Neural cell (in vitro differentiated cells): ENCODE measurements around the gene KLHL42. TPM values are rescaled to one million over a fixed set of nuclear protein-coding genes. Genes with fewer than 3 reads are reported as not detected.

ENCODE experiments used
- H2AFZ ChIP-seq: fragments of 200-600, 300-800 bp; sonication (generic), shearing (Covaris generic); 2 replicates; pipeline ENCODE4 v1.6.0; 2014; ENCODE audit warnings: low read depth, mild to moderate bottlenecking, antibody characterized with exemption, low read length, moderate library complexity
- H3F3A ChIP-seq: fragments of 200-600 bp; shearing (Covaris generic); 2 replicates; pipeline ENCODE4 v1.6.1; 2016; ENCODE audit warnings: mild to moderate bottlenecking, moderate library complexity, mixed read lengths, antibody characterized with exemption, low read length; ENCODE audit not compliant: insufficient read depth, poor library complexity, severe bottlenecking
- H3K27ac ChIP-seq: fragments of 200-600, 300-800 bp; sonication (generic), shearing (Covaris generic); 2 replicates; pipeline ENCODE4 v1.5.1; 2014; ENCODE audit warnings: mild to moderate bottlenecking, low read length, moderate library complexity
- H3K27me3 ChIP-seq: fragments of 300-800, 200-600 bp; sonication (generic), shearing (Covaris generic); 2 replicates; pipeline ENCODE4 v1.6.0; 2014; ENCODE audit warnings: mild to moderate bottlenecking, low read depth, low read length, moderate library complexity; ENCODE audit not compliant: insufficient read depth
- H3K36me3 ChIP-seq: fragments of 300-800, 200-600 bp; sonication (generic), shearing (Covaris generic); 2 replicates; pipeline ENCODE4 v1.5.1; 2014; ENCODE audit warnings: mild to moderate bottlenecking, antibody characterized with exemption, low read length, moderate library complexity; ENCODE audit not compliant: insufficient read depth
- H3K4me2 ChIP-seq: fragments of 300-800, 200-600 bp; sonication (generic), shearing (Covaris generic); 2 replicates; pipeline ENCODE4 v1.6.0; 2014; ENCODE audit warnings: mild to moderate bottlenecking, low read length
- H3K4me3 ChIP-seq: fragments of 300-800, 200-600 bp; sonication (generic), shearing (Covaris generic); 2 replicates; pipeline ENCODE4 v1.5.1; 2014; ENCODE audit warnings: mild to moderate bottlenecking, low read length, moderate library complexity
- H3K79me2 ChIP-seq: fragments of 200-600 bp; shearing (Covaris generic); replicated peaks from 2 replicates; pipeline ENCODE4 v1.6.0; 2014; ENCODE audit warnings: mild to moderate bottlenecking, low read length, moderate library complexity; ENCODE audit not compliant: insufficient read depth
- H3K9ac ChIP-seq: fragments of 300-800, 200-600 bp; sonication (generic), shearing (Covaris generic); 2 replicates; pipeline ENCODE4 v1.6.1; 2016; ENCODE audit warnings: mild to moderate bottlenecking, low read length, mixed read lengths
- H3K9me2 ChIP-seq: fragments of 200-600 bp; shearing (Covaris generic); 2 replicates; pipeline ENCODE4 v1.6.1; 2016; ENCODE audit warnings: mild to moderate bottlenecking, low read length, mixed read lengths; ENCODE audit not compliant: insufficient read depth
- H3K9me3 ChIP-seq: fragments of 200-600, 300-800 bp; sonication (generic), shearing (Covaris generic); 2 replicates; pipeline ENCODE4 v1.6.1; 2016; ENCODE audit warnings: mild to moderate bottlenecking, mixed run types, low read length, moderate library complexity, mixed read lengths
- H4K20me1 ChIP-seq: fragments of 200-600 bp; shearing (Covaris generic); 2 replicates; pipeline ENCODE4 v1.6.1; 2016; ENCODE audit warnings: mild to moderate bottlenecking, mixed run types; ENCODE audit not compliant: insufficient read depth
- EP300 ChIP-seq: fragments of 450-650 bp; conservative IDR thresholded peaks from 2 replicates; pipeline ENCODE4 v1.6.1; 2014; ENCODE audit warnings: antibody characterized with exemption, mild to moderate bottlenecking, moderate library complexity; ENCODE audit not compliant: poor library complexity, severe bottlenecking
- EZH2 ChIP-seq: fragments of 200-600, 300-800 bp; shearing (Covaris generic), sonication (generic); IDR thresholded peaks from 2 replicates; pipeline ENCODE4 v1.6.1; 2014; ENCODE audit warnings: antibody characterized with exemption, low read length, borderline replicate concordance, mild to moderate bottlenecking; ENCODE audit not compliant: insufficient read depth, poor library complexity, severe bottlenecking
- MXI1 ChIP-seq: fragments of 450-650 bp; conservative IDR thresholded peaks from 2 replicates; pipeline ENCODE4 v1.6.1; 2014; ENCODE audit warnings: antibody characterized with exemption, mild to moderate bottlenecking; ENCODE audit not compliant: poor library complexity, severe bottlenecking
- POLR2AphosphoS5 ChIP-seq: IDR thresholded peaks from 2 replicates; pipeline ENCODE4 v1.6.1; 2012
- RAD21 ChIP-seq: fragments of 450-650 bp; conservative IDR thresholded peaks from 2 replicates; pipeline ENCODE4 v1.6.1; 2014; ENCODE audit warnings: antibody characterized with exemption, mild to moderate bottlenecking, moderate library complexity
- SMC3 ChIP-seq: fragments of 450-650 bp; conservative IDR thresholded peaks from 2 replicates; pipeline ENCODE4 v1.6.1; 2014; ENCODE audit warnings: antibody characterized with exemption, mild to moderate bottlenecking, moderate library complexity; ENCODE audit not compliant: poor library complexity
- TAF1 ChIP-seq: IDR thresholded peaks from 2 replicates; pipeline ENCODE4 v1.6.1; 2012; ENCODE audit warnings: low read depth
- polyA plus RNA-seq: library from polyadenylated mRNA; depleted of rRNA; stranded (reverse); fragments of >200 nt; gene quantifications from 2 replicates; pipeline ENCODE4 v1.2.3, GENCODE V29; 2014
- TF ChIP-seq, protein P1 (sequence below): fragments of 450-650 bp; IDR thresholded peaks from 2 replicates; pipeline ENCODE4 v1.5.1; 2014; ENCODE audit warnings: antibody characterized with exemption, mild to moderate bottlenecking, moderate library complexity; ENCODE audit not compliant: poor library complexity, severe bottlenecking
- TF ChIP-seq, protein P2 (sequence below): IDR thresholded peaks from 2 replicates; pipeline ENCODE4 v1.6.1; 2012; ENCODE audit warnings: borderline replicate concordance

The KLHL42 gene
- polyA plus RNA-seq, 1 donor from 2014 or later, result 52.2 TPM

DNA sequence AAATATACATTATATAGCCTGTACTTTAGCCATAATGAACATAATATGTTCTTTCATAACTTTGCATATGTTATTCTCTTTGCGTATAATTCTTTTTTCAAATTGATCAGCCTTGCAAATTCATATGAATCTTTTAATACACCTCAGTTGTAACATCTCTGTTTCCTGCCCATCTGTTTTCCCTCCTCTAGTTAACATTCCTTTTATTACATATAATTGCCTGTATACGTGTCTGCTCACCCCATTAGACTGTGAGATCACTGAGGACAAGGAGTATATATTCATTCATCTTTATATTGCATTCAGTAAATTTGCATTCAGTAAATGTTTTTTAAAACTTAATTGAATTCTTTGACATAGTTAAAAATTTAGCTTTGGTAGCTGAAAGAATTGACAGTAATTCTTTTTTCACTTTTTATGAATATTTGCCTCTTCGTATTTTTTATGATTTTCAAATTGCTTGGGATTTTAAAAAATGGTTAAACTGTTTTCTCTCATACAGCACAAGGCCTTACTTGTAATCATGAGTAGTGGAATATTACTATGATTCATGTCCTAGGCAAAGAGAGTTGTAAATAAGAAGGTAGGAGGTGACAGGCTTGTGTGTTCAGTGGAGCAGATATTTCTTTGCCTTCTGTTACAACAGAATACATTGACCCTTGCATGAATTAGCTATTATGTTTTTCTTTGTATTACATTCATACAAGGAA is 32.8 kb upstream of the KLHL42 start:
- H3K79me2 ChIP-seq, result no peaks in the 10 kb centered on the region
- TF ChIP-seq, protein P1, sequence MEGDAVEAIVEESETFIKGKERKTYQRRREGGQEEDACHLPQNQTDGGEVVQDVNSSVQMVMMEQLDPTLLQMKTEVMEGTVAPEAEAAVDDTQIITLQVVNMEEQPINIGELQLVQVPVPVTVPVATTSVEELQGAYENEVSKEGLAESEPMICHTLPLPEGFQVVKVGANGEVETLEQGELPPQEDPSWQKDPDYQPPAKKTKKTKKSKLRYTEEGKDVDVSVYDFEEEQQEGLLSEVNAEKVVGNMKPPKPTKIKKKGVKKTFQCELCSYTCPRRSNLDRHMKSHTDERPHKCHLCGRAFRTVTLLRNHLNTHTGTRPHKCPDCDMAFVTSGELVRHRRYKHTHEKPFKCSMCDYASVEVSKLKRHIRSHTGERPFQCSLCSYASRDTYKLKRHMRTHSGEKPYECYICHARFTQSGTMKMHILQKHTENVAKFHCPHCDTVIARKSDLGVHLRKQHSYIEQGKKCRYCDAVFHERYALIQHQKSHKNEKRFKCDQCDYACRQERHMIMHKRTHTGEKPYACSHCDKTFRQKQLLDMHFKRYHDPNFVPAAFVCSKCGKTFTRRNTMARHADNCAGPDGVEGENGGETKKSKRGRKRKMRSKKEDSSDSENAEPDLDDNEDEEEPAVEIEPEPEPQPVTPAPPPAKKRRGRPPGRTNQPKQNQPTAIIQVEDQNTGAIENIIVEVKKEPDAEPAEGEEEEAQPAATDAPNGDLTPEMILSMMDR, result no peak
- TF ChIP-seq, protein P2, sequence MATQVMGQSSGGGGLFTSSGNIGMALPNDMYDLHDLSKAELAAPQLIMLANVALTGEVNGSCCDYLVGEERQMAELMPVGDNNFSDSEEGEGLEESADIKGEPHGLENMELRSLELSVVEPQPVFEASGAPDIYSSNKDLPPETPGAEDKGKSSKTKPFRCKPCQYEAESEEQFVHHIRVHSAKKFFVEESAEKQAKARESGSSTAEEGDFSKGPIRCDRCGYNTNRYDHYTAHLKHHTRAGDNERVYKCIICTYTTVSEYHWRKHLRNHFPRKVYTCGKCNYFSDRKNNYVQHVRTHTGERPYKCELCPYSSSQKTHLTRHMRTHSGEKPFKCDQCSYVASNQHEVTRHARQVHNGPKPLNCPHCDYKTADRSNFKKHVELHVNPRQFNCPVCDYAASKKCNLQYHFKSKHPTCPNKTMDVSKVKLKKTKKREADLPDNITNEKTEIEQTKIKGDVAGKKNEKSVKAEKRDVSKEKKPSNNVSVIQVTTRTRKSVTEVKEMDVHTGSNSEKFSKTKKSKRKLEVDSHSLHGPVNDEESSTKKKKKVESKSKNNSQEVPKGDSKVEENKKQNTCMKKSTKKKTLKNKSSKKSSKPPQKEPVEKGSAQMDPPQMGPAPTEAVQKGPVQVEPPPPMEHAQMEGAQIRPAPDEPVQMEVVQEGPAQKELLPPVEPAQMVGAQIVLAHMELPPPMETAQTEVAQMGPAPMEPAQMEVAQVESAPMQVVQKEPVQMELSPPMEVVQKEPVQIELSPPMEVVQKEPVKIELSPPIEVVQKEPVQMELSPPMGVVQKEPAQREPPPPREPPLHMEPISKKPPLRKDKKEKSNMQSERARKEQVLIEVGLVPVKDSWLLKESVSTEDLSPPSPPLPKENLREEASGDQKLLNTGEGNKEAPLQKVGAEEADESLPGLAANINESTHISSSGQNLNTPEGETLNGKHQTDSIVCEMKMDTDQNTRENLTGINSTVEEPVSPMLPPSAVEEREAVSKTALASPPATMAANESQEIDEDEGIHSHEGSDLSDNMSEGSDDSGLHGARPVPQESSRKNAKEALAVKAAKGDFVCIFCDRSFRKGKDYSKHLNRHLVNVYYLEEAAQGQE, result no peak
- TF ChIP-seq EZH2 (no peak), MXI1 (no peak), SMC3 (no peak), RAD21 (no peak)
- H3K9me3 ChIP-seq, result no peaks in the 10 kb centered on the region
- H3F3A ChIP-seq, result no peaks in the 10 kb centered on the region
- no peaks in the 10 kb centered on the region for H3K27me3 ChIP-seq
- no peak overlapping the region for H3K4me3 ChIP-seq
- no peak overlapping the region for H3K4me2 ChIP-seq
- H3K27ac ChIP-seq, result no peak overlapping the region
- no peaks in the 10 kb centered on the region for H3K36me3 ChIP-seq
- H3K9ac ChIP-seq, result no peak overlapping the region
- H2AFZ ChIP-seq, result no peak overlapping the region
- H3K9me2 ChIP-seq, result no peaks in the 10 kb centered on the region
- no peaks in the 10 kb centered on the region for H4K20me1 ChIP-seq

DNA sequence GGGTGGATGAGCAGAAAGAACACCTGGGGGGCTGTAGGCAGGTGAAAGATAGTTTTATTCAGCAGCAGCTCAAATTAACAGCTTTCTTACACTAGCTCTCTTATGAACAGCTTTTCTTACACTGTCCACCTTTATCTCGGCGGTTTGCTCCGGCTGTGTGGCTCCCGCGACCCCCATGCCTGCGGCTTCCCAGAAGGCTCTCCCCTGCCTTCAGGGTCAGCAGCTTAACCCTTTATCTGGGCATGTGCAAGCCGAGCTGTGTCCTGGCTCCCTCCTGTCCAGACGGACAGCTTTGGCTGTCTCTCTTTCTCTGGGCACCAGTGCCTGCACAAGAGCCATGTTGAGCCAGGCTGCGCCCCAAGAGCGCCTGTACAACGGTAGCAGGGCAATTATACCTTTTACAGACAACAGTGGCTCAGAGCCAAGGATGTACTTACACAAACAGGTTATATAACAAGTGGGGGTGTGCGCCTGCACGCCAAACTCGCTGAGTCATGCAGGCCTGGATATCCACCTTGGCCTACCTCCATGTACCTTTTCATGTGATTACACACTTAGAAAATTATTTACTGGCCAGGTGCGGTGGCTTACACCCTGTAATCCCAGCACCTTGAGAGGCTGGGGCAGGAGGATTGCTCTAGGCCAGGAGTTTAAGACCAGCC is 28.5 kb upstream of the KLHL42 start:
- H3F3A ChIP-seq, result no peaks in the 10 kb centered on the region
- no peaks in the 10 kb centered on the region for H3K79me2 ChIP-seq
- H3K36me3 ChIP-seq, result no peaks in the 10 kb centered on the region
- H3K27me3 ChIP-seq, result no peaks in the 10 kb centered on the region
- H3K4me3 ChIP-seq, result no peak overlapping the region
- no peaks in the 10 kb centered on the region for H3K9me3 ChIP-seq
- H4K20me1 ChIP-seq, result no peaks in the 10 kb centered on the region
- no peak overlapping the region for H3K4me2 ChIP-seq
- TF ChIP-seq POLR2AphosphoS5, result no peak
- no peak for TF ChIP-seq EZH2
- no peak for TF ChIP-seq RAD21
- no peak overlapping the region for H3K27ac ChIP-seq
- no peaks in the 10 kb centered on the region for H3K9me2 ChIP-seq
- H2AFZ ChIP-seq, result no peak overlapping the region
- no peak overlapping the region for H3K9ac ChIP-seq

DNA sequence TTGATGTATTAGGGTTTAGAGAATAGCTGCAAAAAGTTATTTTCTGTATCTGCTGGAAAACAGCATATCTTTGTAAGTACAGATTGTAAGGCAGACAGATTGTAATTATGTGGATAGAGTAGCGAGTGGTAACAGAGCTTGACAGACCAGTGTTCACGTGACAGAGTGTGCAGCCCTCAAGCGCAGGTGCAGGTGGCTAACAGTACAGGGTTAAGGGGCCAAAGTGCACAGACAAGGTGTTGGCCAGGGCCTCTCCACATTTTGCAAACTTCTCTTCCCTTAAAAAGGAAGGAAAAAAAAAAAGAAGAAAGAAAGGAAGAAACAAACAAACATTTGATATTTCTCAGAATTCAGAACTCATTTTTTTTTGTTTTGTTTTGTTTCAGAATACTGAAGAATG is 25.2 kb upstream of the KLHL42 start:
- Histone ChIP-seq H3K36me3 (no peaks in the 10 kb centered on the region), H3F3A (no peaks in the 10 kb centered on the region), H3K4me3 (no peak overlapping the region), H3K9me3 (no peaks in the 10 kb centered on the region), H3K9me2 (no peaks in the 10 kb centered on the region), H3K27ac (no peak overlapping the region), H2AFZ (no peak overlapping the region), H3K79me2 (no peaks in the 10 kb centered on the region), H3K27me3 (no peaks in the 10 kb centered on the region), H3K4me2 (no peak overlapping the region), H4K20me1 (no peaks in the 10 kb centered on the region), H3K9ac (no peak overlapping the region)
- TF ChIP-seq RAD21, result no peak
- no peak for TF ChIP-seq SMC3
- TF ChIP-seq POLR2AphosphoS5, result no peak
- no peak for TF ChIP-seq TAF1
- TF ChIP-seq EP300, result no peak
- TF ChIP-seq, protein P2, result no peak
- TF ChIP-seq EZH2, result no peak
- TF ChIP-seq, protein P1, result no peak
- no peak for TF ChIP-seq MXI1
